Smooth muscle cell (in vitro differentiated cells): ENCODE measurements around the gene PLEKHN1. TPM values are rescaled to one million over a fixed set of nuclear protein-coding genes. Genes with fewer than 3 reads are reported as not detected.

Source experiments
- DNase-seq: peaks from one replicate; lab custom pipeline; 2025; ENCODE audit not compliant: unreplicated experiment; lab: John Stamatoyannopoulos, UW
- H2AFZ ChIP-seq: fragments of 200-600 bp; sonication (generic); 2 replicates; pipeline ENCODE4 v1.6.0; 2016; ENCODE audit warnings: antibody characterized with exemption, low read depth, mild to moderate bottlenecking
- H3F3A ChIP-seq: fragments of 200-600 bp; sonication (generic); 2 replicates; pipeline ENCODE4 v1.6.0; 2017; ENCODE audit warnings: antibody characterized with exemption, low read depth
- H3K27ac ChIP-seq: fragments of 200-600 bp; sonication (generic); 2 replicates; pipeline ENCODE4 v1.5.1; 2016; ENCODE audit warnings: low read depth, mild to moderate bottlenecking
- H3K27me3 ChIP-seq: fragments of 200-600 bp; sonication (generic); 2 replicates; pipeline ENCODE4 v1.6.1; 2016; ENCODE audit warnings: low read depth, mild to moderate bottlenecking
- H3K36me3 ChIP-seq: fragments of 200-600 bp; sonication (generic); 2 replicates; pipeline ENCODE4 v1.5.1; 2016; ENCODE audit warnings: low read depth
- H3K4me1 ChIP-seq: fragments of 200-600 bp; sonication (generic); 2 replicates; pipeline ENCODE4 v1.5.1; 2016; ENCODE audit warnings: low read depth
- H3K4me2 ChIP-seq: fragments of 200-600 bp; sonication (generic); 2 replicates; pipeline ENCODE4 v1.6.0; 2016; ENCODE audit warnings: mild to moderate bottlenecking
- H3K4me3 ChIP-seq: fragments of 200-600 bp; sonication (generic); 2 replicates; pipeline ENCODE4 v1.5.1; 2016; ENCODE audit warnings: mild to moderate bottlenecking
- H3K79me2 ChIP-seq: fragments of 200-600 bp; sonication (generic); 2 replicates; pipeline ENCODE4 v1.6.0; 2016; ENCODE audit warnings: low read depth, mild to moderate bottlenecking
- H3K9ac ChIP-seq: fragments of 200-600 bp; sonication (generic); 2 replicates; pipeline ENCODE4 v1.6.0; 2016; ENCODE audit warnings: low read depth
- H3K9me3 ChIP-seq: fragments of 200-600 bp; sonication (generic); replicated peaks from 2 replicates; pipeline ENCODE4 v1.5.1; 2016; ENCODE audit warnings: low read depth
- H4K20me1 ChIP-seq: fragments of 200-600 bp; sonication (generic); 2 replicates; pipeline ENCODE4 v1.6.0; 2016; ENCODE audit warnings: low read depth
- CTCF ChIP-seq: fragments of 200-600 bp; sonication (generic); IDR thresholded peaks from 2 replicates; pipeline ENCODE4 v1.5.1; 2017; ENCODE audit warnings: borderline replicate concordance, mild to moderate bottlenecking, antibody characterized with exemption; ENCODE audit not compliant: insufficient read depth, poor library complexity, severe bottlenecking
- WGBS: methylation state at CpG from one replicate; pipeline ENCODE4 v1.1.7; 2016; ENCODE audit warnings: low lambda C conversion rate; 5-methylcytosine and 5-hydroxymethylcytosine counted together
- polyA plus RNA-seq: library from polyadenylated mRNA; unstranded; fragments of >200 nt; fragmentation: Nextera tagmentation; extraction: Ambion mirVana; gene quantifications from 2 replicates; pipeline ENCODE4 v1.2.1, GENCODE V29; 2016
- total RNA-seq: library from RNA; depleted of rRNA; stranded (reverse); fragments of >200 nt; gene quantifications from 2 replicates; pipeline ENCODE4 v1.2.3, GENCODE V29; 2014

The PLEKHN1 gene
- total and polyA plus RNA-seq, 2 experiments from 2014 or later = 2.6 to 5.2 TPM

DNA sequence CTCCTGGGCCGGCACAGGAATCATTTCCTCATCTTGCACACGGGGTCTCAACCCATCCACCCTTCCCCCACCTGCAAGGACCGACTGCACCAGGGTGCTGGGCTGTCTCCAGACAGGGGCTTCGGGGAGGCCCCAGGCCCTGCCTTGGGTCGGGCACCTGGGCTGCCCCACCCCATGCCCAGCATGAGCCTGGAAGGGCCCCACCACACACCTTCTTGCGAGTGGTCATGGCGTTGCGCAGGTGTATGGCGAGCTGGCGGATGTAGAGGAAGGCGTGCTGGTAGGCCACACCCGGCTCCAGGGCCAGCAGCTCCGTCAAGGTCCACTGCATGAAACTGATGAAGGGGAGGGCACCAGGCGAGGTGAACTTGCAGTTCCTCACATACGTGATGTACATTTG is 14.1 kb upstream of the PLEKHN1 start:
- Histone ChIP-seq H3K27ac (no peak overlapping the region), H3K9me3 (no peaks in the 10 kb centered on the region), H4K20me1 (peaks cover 38% of the 10 kb centered on the region), H3K27me3 (no peaks in the 10 kb centered on the region), H3K36me3 (no peaks in the 10 kb centered on the region), H2AFZ (no peak overlapping the region), H3K4me1 (no peaks in the 10 kb centered on the region), H3K4me2 (no peak overlapping the region), H3F3A (no peaks in the 10 kb centered on the region), H3K4me3 (no peak overlapping the region), H3K9ac (no peak overlapping the region), H3K79me2 (peaks cover 3% of the 10 kb centered on the region)
- TF ChIP-seq CTCF = no peak
- no peak for DNase-seq
- WGBS = 97% methylated on average over 15 of the region's 15 CpGs

DNA sequence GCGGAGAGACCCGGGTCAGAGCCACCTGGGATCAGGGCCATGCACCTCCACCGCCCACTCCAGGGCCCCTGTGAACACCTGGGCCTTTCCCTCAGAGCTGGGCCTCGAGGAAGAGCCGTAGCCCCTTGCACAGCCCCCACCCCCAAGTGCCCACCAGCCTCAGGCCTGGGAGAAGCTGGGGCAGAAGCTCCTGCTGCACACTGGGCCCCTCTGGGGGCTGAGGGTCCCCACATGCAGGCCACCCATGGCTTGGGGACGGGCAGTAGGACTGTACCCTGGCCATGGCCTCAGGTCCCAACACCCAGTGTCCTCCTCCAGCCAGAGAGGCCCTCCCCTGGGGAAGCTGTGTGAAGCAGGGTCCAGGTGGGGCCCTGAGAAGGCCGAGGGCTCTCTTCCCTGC is 13.7 kb upstream of the PLEKHN1 start:
- no peaks in the 10 kb centered on the region for H3K36me3 ChIP-seq
- H3K9ac ChIP-seq = no peak overlapping the region

DNA sequence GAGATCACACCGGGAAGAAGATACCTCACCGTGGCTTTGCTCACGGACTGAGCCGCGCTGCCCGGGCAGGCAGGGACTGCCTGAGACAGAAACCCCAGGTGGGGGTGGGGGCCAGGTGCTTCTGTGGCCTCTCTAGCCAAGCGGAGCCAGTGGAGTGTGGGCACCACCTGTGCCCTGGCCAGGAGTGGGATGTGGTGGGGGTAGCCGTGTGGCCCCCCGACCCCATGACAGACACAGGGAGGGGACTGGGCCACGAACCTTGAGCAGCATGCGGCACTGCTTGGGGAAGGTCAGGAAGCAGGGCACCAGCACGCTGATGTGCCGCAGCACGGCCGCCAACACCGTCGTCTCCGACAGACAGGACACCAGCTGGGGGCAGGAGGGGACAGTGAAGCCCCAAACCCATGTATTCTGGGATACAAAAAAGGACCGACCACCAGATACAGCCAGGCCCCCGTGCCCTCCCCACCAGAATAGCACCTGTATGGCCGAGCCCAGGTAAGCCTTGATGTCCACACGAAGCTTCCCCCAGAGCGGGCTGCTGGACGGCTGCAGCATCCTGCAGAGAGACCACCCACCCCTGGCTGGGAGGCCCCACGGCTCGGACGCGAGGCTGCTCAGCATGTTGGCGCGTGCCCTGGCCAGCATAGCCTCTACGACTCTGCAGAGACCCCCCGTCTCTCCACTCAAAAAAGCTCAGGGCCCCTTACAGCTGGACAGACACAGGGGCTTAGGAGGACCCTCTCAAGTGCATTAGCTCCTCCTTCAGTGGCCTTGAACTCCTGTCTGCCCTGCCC is 12.6 kb upstream of the PLEKHN1 start:
- Histone ChIP-seq H2AFZ (no peak overlapping the region), H3K9me3 (no peaks in the 10 kb centered on the region), H3F3A (no peaks in the 10 kb centered on the region), H3K9ac (no peak overlapping the region), H3K79me2 (peaks cover 18% of the 10 kb centered on the region), H3K27ac (no peak overlapping the region), H3K27me3 (no peaks in the 10 kb centered on the region), H3K4me2 (no peak overlapping the region), H3K4me3 (no peak overlapping the region), H3K36me3 (no peaks in the 10 kb centered on the region), H3K4me1 (peaks cover 6% of the 10 kb centered on the region), H4K20me1 (peaks cover 43% of the 10 kb centered on the region)
- WGBS = 95% methylated on average over 28 of the region's 32 CpGs
- TF ChIP-seq CTCF = no peak
- no peak for DNase-seq

More for the DNA sequence above, 13.7 kb upstream of the PLEKHN1 start:
- H3K27me3 ChIP-seq = no peaks in the 10 kb centered on the region
- peaks cover 41% of the 10 kb centered on the region for H4K20me1 ChIP-seq
- no peak for DNase-seq
- H3K4me3 ChIP-seq = no peak overlapping the region
- no peaks in the 10 kb centered on the region for H3K4me1 ChIP-seq
- no peak overlapping the region for H2AFZ ChIP-seq
- H3K79me2 ChIP-seq = peaks cover 7% of the 10 kb centered on the region
- H3K27ac ChIP-seq = no peak overlapping the region
- no peak for TF ChIP-seq CTCF
- H3K9me3 ChIP-seq = no peaks in the 10 kb centered on the region
- no peaks in the 10 kb centered on the region for H3F3A ChIP-seq
- 95% methylated on average over 7 of the region's 7 CpGs for WGBS
- no peak overlapping the region for H3K4me2 ChIP-seq

DNA sequence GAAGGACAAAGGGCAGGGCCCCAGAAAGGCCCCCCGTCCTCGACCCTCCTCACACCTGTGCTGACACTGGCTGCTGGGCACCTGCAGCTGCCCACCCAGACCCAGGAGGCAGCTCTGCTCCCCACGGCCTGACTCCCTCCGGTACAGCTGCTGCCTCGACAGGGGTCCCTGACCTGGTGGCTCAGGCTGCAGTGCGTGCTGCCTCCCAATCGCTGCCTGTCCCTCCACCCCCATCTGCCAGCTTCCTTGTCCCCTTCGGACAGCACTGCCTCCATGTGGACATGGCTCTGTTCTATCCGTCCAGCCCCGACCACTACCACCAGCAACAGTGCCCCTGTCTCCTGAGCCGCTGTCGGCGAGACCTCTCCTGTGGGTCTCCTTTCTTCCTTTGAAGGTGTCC is 11.4 kb upstream of the PLEKHN1 start:
- no peak for DNase-seq
- Histone ChIP-seq H3K36me3 (no peaks in the 10 kb centered on the region), H3K9me3 (no peaks in the 10 kb centered on the region), H3K27me3 (no peaks in the 10 kb centered on the region), H3K4me3 (no peak overlapping the region), H3F3A (no peaks in the 10 kb centered on the region), H3K79me2 (peaks cover 21% of the 10 kb centered on the region), H3K4me2 (no peak overlapping the region), H4K20me1 (peaks cover 33% of the 10 kb centered on the region), H3K9ac (no peak overlapping the region), H3K27ac (no peak overlapping the region), H2AFZ (no peak overlapping the region), H3K4me1 (peaks cover 6% of the 10 kb centered on the region)
- no peak for TF ChIP-seq CTCF
- WGBS = over 99% methylated on average over 13 of the region's 13 CpGs
